ENCODE data around the gene PI4KB.
A peak's percentile ranks its signal among the peaks of the same experiment; 100 is the strongest.

The PI4KB gene

GRCh38 chr1:151287767-151288500 is 39.3 kb downstream of the PI4KB start:
- Histone ChIP-seq H3K36me3 (replicated peaks) (peaks cover 57% of the 10 kb centered on the region), H3K27me3 (replicated peaks) (no peaks in the 10 kb centered on the region), H3K27ac (no peak overlapping the region), H3K4me3 (ENCODE audit: low read depth, low read length) (no peak overlapping the region)
- in situ Hi-C loops (cut with HindIII; ENCODE audit: low pct_ligation_motif_present, low sequenced_read_pairs) = no loop called here
- no peak for DNase-seq
- TF ChIP-seq CTCF (IDR thresholded peaks at IDR 0.05; ENCODE audit: low read depth, low read length, missing control alignments) = no peak

- no peak overlapping the region for H3K4me3 ChIP-seq (ENCODE audit: low read depth, low read length)
- TF ChIP-seq CTCF (IDR thresholded peaks at IDR 0.05; ENCODE audit: low read depth, low read length, missing control alignments) = no peak
- H3K27me3 ChIP-seq (replicated peaks) = no peaks in the 10 kb centered on the region
- H3K36me3 ChIP-seq (replicated peaks) = peaks cover 50% of the 10 kb centered on the region
- H3K27ac ChIP-seq = no peak overlapping the region
- in situ Hi-C loops (cut with HindIII; ENCODE audit: low pct_ligation_motif_present, low sequenced_read_pairs) = no loop called here
- DNase-seq = no peak
These were observed 39.9 kb downstream of the PI4KB start for GRCh38 chr1:151287341-151287699.

- peaks cover 49% of the 10 kb centered on the region for H3K36me3 ChIP-seq (replicated peaks)
- in situ Hi-C loops (cut with HindIII; ENCODE audit: low pct_ligation_motif_present, low sequenced_read_pairs) = no loop called here
- H3K27ac ChIP-seq = no peak overlapping the region
- DNase-seq = no peak
- TF ChIP-seq CTCF (IDR thresholded peaks at IDR 0.05; ENCODE audit: low read depth, low read length, missing control alignments) = no peak
- no peaks in the 10 kb centered on the region for H3K27me3 ChIP-seq (replicated peaks)
- H3K4me3 ChIP-seq (ENCODE audit: low read depth, low read length) = no peak overlapping the region
These were observed 40.4 kb downstream of the PI4KB start for GRCh38 chr1:151286619-151287340.

DNA sequence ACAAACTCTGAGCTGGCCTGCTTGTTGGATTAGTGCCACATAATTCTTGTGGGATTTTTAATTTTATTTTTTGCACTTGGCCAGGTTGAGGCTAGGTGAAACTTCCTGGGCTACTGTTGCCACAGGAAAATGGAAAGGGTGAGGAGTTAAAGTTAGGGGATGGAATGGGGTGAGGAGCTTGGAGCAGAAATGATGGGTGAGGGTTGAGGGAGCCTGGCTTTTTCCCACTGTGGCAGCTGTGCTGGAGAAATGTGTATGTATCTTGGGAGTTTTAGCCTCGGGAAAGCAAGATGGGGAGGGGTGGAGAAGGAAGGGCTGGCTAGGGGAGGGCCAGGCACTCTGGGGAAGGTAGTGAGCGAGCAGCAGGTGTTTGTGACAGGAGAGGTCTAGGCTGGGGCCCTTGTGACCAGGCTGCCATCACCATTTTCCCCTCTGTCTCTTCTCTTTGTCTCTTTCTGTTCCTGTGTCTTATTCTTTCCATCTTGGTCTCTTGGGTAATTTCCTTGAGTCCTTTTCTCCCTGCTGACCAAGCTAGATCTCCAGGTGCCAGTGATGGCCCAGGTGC is 43.1 kb downstream of the PI4KB start:
- H3K36me3 ChIP-seq (replicated peaks) = peaks cover 27% of the 10 kb centered on the region
- no peak overlapping the region for H3K4me3 ChIP-seq (ENCODE audit: low read depth, low read length)
- TF ChIP-seq CTCF (IDR thresholded peaks at IDR 0.05; ENCODE audit: low read depth, low read length, missing control alignments) = no peak
- in situ Hi-C loops (cut with HindIII; ENCODE audit: low pct_ligation_motif_present, low sequenced_read_pairs) = no loop called here
- DNase-seq = no peak
- H3K27me3 ChIP-seq (replicated peaks) = no peaks in the 10 kb centered on the region
- H3K27ac ChIP-seq = no peak overlapping the region

DNA sequence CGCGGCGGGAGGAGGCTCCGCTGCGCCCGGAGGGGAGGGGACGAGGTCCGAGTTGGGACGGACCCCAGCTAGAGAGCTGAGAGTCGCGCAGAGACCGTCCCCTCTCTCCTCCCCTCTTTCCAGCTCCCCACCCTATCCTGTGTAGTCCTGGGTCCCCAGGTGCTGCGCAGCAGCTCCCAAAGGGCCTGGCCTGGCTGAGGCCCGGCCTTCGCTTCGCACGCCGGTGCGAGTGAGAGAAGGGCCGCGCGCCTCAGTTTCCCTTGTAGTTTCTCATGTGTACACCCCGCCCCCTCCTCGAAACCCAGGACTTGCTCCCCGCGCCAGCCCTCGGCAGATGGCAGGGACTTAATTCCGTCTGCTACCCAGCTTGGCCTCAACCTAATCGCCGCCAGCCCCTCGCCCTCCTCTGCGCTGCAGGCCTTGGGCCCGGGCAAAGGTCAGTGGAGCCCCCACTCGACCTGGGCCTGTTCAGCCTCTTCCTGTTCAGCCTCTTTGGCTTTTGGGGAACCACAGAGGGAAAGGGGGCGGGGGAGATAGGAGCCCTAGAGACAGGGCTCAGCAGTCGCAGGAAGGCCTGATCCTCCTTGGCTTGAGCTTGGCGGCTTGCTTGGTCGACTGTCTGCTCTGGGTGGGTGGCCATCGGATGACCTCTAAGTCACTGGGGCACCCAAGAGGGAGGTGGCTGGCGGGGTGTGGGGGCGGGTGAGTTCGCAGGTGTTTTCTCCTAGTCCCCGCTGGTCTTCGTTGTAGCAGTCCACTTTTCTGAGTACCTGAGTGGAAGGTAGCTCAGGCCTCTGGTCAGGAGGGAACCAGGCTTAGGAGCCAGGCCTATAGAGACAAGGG is 44.1 kb downstream of the PI4KB start:
- no peak for TF ChIP-seq CTCF (IDR thresholded peaks at IDR 0.05; ENCODE audit: low read depth, low read length, missing control alignments)
- H3K4me3 ChIP-seq (ENCODE audit: low read depth, low read length) = peak overlapping the region; percentile 87
- H3K36me3 ChIP-seq (replicated peaks) = peaks cover 23% of the 10 kb centered on the region
- in situ Hi-C loops (cut with HindIII; ENCODE audit: low pct_ligation_motif_present, low sequenced_read_pairs) = no loop called here
- no peak for DNase-seq
- H3K27me3 ChIP-seq (replicated peaks) = no peaks in the 10 kb centered on the region
- peak overlapping the region; percentile 96 for H3K27ac ChIP-seq

All from brain microvascular endothelial cell (primary cell).